Psoas muscle (tissue), 8 donors: Measurements from ENCODE around the gene TMEM60. TPM values are rescaled to one million over a fixed set of nuclear protein-coding genes. Genes with fewer than 3 reads are reported as not detected.

Experiments used
- ATAC-seq, 4 donors: fragments of 200-7000 bp; cut with Tn5 transposase; one replicate each; pipeline ENCODE4 v1.9.1; 2020; ENCODE audit warnings: moderate library complexity in 3 of 4, mild to moderate bottlenecking in 2 of 4
- DNase-seq, 2 donors: peaks; one replicate each; pipeline ENCODE4 v3.0.0-alpha.2; 2020
- H3K27ac ChIP-seq: fragments of 200-600 bp; one replicate; pipeline ENCODE4 v1.8.0; 2022
- H3K27me3 ChIP-seq, 3 donors: fragments of 200-600 bp in 1 of 3; one replicate each; pipeline versions ENCODE4 v1.6.1 to v1.8.0; 2013 to 2022; ENCODE audit warnings: low read length in 2 of 3, mild to moderate bottlenecking in 2 of 3, moderate library complexity in 1 of 3; ENCODE audit not compliant: insufficient read depth in 3 of 3
- H3K36me3 ChIP-seq, 2 donors: fragments of 200-600 bp in 1 of 2; one replicate each; pipeline versions ENCODE4 v1.6.1 to v1.8.0; 2013 to 2022; ENCODE audit warnings: low read depth in 1 of 2, mild to moderate bottlenecking in 1 of 2, moderate library complexity in 1 of 2; ENCODE audit not compliant: insufficient read depth in 1 of 2
- H3K4me1 ChIP-seq: fragments of 200-600 bp; one replicate; pipeline ENCODE4 v1.8.0; 2022
- H3K4me3 ChIP-seq: fragments of 200-600 bp; one replicate; pipeline ENCODE4 v1.8.0; 2022; ENCODE audit warnings: mild to moderate bottlenecking
- H3K9me3 ChIP-seq: fragments of 200-600 bp; one replicate; pipeline ENCODE4 v1.8.0; 2022
- WGBS, 3 donors: extraction: QIAGEN DNeasy Blood & Tissue Kit; methylation state at CpG; one replicate each; pipeline versions ENCODE4 v1.1.6 to v1.1.7; 2013; 5-methylcytosine and 5-hydroxymethylcytosine counted together
- intact Hi-C, 2 donors: fragments of 100-400 bp; cut with DNase I; formaldehyde crosslinking; loops; one replicate each; pipeline versions ENCODE4 v1.11.0 to v1.14.2; 2022
- polyA plus RNA-seq, 3 donors: library from polyadenylated mRNA; stranded (reverse); fragments of 200-250 nt; gene quantifications; one replicate each; pipeline ENCODE4 v1.2.3, GENCODE V29; 2013
- total RNA-seq, 4 donors: library from RNA; stranded (reverse); fragmentation: NEBNext Ultra II Directional in 2 of 4; extraction: Animal tissue kit (Norgen Biotek cat#: 25700) in 2 of 4; gene quantifications; one replicate each; pipeline versions ENCODE4 v1.2.1 to v1.2.4, GENCODE V29; 2021 to 2023
- TF ChIP-seq, protein P1 (sequence below): fragments of 200-600 bp; IDR thresholded peaks from one replicate; pipeline ENCODE4 v1.8.0; 2022; ENCODE audit warnings: antibody characterized with exemption
- donor health status: healthy with polysubstance abuse.
- donor health status: DM: no; HTN: no; CAD: no; lungs with moderate emphysema.
- donor health status: Bipolar disorder and iron deficiency.
- donor health status: healthy.
- donor health status: DM: yes; HTN: yes; CAD: no.
- donor health status: DM: no; HTN: no; CAD: no.
- donor health status: DM: no; HTN: no; CAD: no.
- donor health status: DM: yes; HTN: yes; CAD: no.

The TMEM60 gene
- total and polyA plus RNA-seq, 7 donors = 7.7 to 39.3 (median 13.8) TPM

DNA sequence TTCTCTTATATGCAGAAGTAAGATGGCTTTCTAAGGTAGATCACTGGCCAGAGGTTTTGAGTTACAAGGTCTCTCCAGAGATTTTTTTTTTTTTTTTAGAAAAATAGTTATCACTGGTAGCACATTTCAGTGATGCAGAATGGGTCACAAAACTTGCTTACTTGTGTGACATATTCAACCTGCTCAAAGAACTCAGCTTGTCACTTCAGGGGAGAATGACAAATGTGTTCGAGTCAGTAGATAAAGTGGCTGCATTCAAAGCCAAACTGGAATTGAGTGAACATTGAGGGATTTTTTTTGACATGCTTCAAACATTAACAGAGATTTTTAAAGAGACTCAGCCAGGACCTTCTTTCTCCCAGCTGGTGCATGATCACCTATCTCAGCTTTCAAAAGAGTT lies 33.7 kb upstream of the TMEM60 start:
- intact Hi-C loops = no loop called here
- Histone ChIP-seq H3K27me3 (no peaks in the 10 kb centered on the region), H3K4me1 (peaks cover 31% of the 10 kb centered on the region), H3K27ac (peak overlapping the region; percentile 86), H3K36me3 (no peaks in the 10 kb centered on the region), H3K4me3 (no peak overlapping the region), H3K9me3 (no peaks in the 10 kb centered on the region)
- ATAC-seq = no peak
- TF ChIP-seq, protein P1, sequence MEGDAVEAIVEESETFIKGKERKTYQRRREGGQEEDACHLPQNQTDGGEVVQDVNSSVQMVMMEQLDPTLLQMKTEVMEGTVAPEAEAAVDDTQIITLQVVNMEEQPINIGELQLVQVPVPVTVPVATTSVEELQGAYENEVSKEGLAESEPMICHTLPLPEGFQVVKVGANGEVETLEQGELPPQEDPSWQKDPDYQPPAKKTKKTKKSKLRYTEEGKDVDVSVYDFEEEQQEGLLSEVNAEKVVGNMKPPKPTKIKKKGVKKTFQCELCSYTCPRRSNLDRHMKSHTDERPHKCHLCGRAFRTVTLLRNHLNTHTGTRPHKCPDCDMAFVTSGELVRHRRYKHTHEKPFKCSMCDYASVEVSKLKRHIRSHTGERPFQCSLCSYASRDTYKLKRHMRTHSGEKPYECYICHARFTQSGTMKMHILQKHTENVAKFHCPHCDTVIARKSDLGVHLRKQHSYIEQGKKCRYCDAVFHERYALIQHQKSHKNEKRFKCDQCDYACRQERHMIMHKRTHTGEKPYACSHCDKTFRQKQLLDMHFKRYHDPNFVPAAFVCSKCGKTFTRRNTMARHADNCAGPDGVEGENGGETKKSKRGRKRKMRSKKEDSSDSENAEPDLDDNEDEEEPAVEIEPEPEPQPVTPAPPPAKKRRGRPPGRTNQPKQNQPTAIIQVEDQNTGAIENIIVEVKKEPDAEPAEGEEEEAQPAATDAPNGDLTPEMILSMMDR = no peak
- 33 to 63% (median 44%) methylated on average over 1 of the region's 1 CpG for WGBS, 3 donors
- no peak for DNase-seq

DNA sequence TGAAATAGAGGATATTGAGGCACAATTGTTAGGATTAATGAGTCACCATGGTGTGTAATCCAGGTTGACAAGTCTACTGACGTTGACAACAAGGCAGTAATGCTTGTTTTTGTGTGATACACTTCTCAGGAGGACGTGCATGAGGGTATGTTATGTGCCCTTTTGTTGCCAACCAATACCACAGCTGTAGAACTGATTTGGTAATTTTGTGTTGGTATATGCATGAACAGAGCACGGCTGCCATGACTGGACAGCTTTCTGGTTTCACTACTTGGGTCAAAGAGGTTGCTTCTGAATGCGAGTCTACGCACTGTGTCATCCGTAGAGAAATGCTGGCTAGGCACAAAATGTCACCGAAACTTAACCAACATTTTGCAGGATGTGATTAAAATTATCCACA lies 33.2 kb upstream of the TMEM60 start:
- Histone ChIP-seq H3K4me1 (peaks cover 31% of the 10 kb centered on the region), H3K27ac (peak overlapping the region; percentile 86), H3K9me3 (no peaks in the 10 kb centered on the region), H3K36me3 (no peaks in the 10 kb centered on the region), H3K4me3 (no peak overlapping the region), H3K27me3 (no peaks in the 10 kb centered on the region)
- WGBS, 3 donors = 86 to 95% (median 86%) methylated on average over 7 of the region's 7 CpGs
- DNase-seq = no peak
- ATAC-seq = no peak
- intact Hi-C loops = no loop called here
- TF ChIP-seq, protein P1 = no peak

DNA sequence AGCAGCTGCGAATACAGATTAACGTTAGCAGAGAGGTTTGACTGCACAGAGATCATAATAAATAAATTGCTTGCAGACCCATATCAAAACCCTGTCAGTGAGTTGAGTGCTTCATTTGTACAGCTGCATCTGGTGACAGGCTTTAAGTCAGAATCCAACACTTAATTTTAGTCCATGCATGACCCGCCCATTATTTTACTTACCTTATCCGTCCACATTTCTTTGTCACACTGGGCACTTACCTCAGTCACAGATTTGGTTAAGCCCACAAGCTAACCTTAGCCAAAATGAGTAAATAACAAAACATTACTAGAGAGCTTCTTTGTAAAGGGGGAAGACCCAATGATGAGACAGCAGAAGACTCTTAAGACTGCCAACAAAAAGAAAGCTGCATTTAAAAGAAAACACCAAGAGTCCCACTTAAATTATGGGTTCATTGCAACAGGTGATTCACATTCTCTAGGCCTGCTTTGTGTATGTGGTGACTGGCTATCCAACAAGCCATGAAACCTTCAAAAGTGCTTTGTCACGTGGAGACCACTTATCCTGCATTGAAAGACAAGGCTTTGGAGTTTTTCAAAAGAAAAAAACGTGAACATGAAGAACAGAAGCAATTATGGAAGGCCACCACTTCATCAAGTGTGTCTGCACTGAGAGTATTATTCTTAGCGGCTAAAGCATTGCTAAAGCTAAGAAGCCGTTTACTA lies 32.6 kb upstream of the TMEM60 start:
- peaks cover 3% of the 10 kb centered on the region for H3K9me3 ChIP-seq
- no peaks in the 10 kb centered on the region for H3K27me3 ChIP-seq
- intact Hi-C loops = loop anchor here in 1 of 2 donors (1.0 kb wide), 1 partner anchor 27 kb away; no protein-coding TSS in a partner anchor
- ATAC-seq (no peak), DNase-seq (no peak)
- WGBS, 3 donors = 79 to 92% (median 84%) methylated on average over 8 of the region's 8 CpGs
- H3K27ac ChIP-seq = peak overlapping the region; percentile 86
- H3K4me3 ChIP-seq = no peak overlapping the region
- peaks cover 31% of the 10 kb centered on the region for H3K4me1 ChIP-seq
- TF ChIP-seq, protein P1 = no peak
- H3K36me3 ChIP-seq = no peaks in the 10 kb centered on the region

DNA sequence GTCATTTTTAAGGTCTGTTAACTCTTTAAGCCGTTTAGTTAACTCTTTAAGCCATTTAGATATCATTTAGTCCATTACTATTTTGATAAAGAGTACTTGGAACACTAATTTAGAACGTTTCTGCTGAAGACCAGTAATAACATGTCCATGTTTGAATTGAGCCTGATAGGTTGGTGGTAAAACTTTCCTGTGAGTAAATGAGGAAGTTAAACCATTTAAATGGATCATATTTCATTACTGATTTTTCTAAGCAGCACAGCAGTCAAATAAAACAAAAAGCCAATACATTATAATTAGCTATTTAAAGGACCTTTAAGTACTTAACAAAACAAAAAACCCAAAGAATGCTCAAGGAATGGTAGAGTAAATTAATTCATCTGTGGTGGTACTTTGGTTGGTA lies 29.8 kb upstream of the TMEM60 start:
- no peak for DNase-seq
- no peak overlapping the region for H3K4me3 ChIP-seq
- H3K36me3 ChIP-seq = no peaks in the 10 kb centered on the region
- intact Hi-C loops = no loop called here
- 81 to 85% (median 82%) methylated on average over 2 of the region's 2 CpGs for WGBS, 3 donors
- H3K27ac ChIP-seq = no peak overlapping the region
- H3K27me3 ChIP-seq = no peaks in the 10 kb centered on the region
- TF ChIP-seq, protein P1 = no peak
- ATAC-seq = no peak
- peaks cover 3% of the 10 kb centered on the region for H3K9me3 ChIP-seq
- peaks cover 18% of the 10 kb centered on the region for H3K4me1 ChIP-seq

DNA sequence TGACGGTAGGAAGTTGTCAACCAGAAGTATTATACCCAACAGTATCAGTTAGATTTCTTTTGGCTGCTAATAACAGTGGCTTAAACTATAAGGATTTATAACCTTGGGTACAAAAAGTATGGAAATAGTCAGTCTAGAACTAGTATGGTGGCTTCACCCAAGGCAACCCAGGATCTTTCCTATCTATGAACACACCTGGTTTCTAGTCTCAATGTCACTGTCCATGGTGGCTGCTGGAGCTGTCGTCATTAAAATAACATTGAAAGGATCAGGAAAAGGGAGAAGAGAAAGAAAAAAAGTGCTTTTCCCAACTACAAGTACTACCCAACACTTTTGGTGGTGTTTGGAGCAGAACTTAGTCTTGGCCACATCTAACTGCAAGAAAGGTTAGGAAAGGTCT lies 28.1 kb upstream of the TMEM60 start:
- Histone ChIP-seq H3K27me3 (no peaks in the 10 kb centered on the region), H3K9me3 (peaks cover 7% of the 10 kb centered on the region), H3K4me1 (peaks cover 14% of the 10 kb centered on the region), H3K36me3 (no peaks in the 10 kb centered on the region), H3K27ac (no peak overlapping the region), H3K4me3 (no peak overlapping the region)
- no peak for ATAC-seq
- TF ChIP-seq, protein P1 = no peak
- WGBS, 3 donors = 79 to 84% (median 80%) methylated on average over 2 of the region's 2 CpGs
- intact Hi-C loops = no loop called here
- no peak for DNase-seq
